HL-60 (cell line): ENCODE measurements around the gene SLC22A7.

Experiments
- DNase-seq, 2 experiments: peaks; one replicate each; pipeline ENCODE4 v3.0.0-alpha.2; 2010 to 2020; ENCODE audit warnings: low read depth in 1 of 2, low spot score in 1 of 2
- H3K27ac ChIP-seq: fragments of 250-450 bp; sonication (Bioruptor Pico); replicated peaks from 2 replicates; pipeline ENCODE4 v1.5.1; 2020; ENCODE audit warnings: mild to moderate bottlenecking, moderate library complexity
- H3K27me3 ChIP-seq: fragments of 250-450 bp; sonication (Bioruptor Pico); 2 replicates; pipeline ENCODE4 v1.5.1; 2021; ENCODE audit warnings: mild to moderate bottlenecking, moderate library complexity; ENCODE audit not compliant: insufficient read depth, poor library complexity, severe bottlenecking
- H3K4me3 ChIP-seq: replicated peaks from 2 replicates; pipeline ENCODE4 v1.5.1; 2011; ENCODE audit warnings: mild to moderate bottlenecking, control low read depth, low read length; ENCODE audit not compliant: insufficient read depth
- GABPA ChIP-seq: IDR thresholded peaks from 2 replicates; pipeline ENCODE4 v1.6.1; 2012; ENCODE audit warnings: low read depth
- POLR2AphosphoS5 ChIP-seq: IDR thresholded peaks from 2 replicates; pipeline ENCODE4 v1.6.1; 2012; ENCODE audit warnings: low read depth
- SPI1 ChIP-seq: IDR thresholded peaks from 2 replicates; pipeline ENCODE4 v1.6.1; 2012; ENCODE audit warnings: low read depth, mild to moderate bottlenecking, borderline replicate concordance
- TF ChIP-seq, protein P1 (sequence below): IDR thresholded peaks from 2 replicates; pipeline ENCODE4 v1.6.1; 2012; ENCODE audit warnings: low read depth; ENCODE audit not compliant: insufficient replicate concordance
- TF ChIP-seq, protein P2 (sequence below): IDR thresholded peaks from one replicate; pipeline ENCODE4 v1.5.1; 2011; ENCODE audit warnings: low read length, control low read depth, inconsistent platforms; ENCODE audit not compliant: insufficient read depth

Gene SLC22A7

DNA sequence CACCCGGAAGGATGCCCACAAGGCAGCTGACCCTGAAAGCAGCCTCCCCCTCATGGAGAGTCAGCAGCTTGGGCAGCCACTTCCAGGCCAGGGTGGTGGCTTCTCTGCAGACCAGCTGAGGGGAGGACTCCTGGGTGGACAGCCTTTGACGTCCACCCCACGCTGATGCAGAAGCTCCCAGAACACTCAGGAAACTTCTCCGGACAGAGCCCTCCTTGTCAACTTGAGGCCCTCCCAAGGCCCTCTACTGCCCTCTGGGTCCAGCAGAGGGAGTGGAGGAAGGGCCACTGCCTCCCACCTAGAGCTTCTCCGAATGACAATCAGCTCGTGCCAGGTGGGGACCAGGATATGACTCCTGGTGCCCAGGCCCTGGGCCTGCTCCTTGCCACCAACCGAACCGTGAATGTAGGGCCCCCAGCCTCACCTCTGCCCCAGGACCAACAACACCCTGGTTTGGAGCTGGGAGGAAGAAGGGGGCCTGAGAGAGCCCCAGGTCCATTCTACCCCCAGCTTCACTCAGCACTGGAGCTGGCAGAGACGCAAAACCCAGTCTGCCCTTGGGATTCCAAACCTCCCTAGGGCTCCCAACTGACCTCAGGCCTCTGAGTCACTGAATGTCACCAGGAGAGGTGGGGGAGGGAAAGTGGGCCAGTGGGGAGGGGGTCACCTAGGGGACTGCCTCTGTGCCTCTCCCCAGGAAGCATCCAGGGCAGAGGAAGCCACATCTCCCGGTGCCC, 10.9 kb upstream of the SLC22A7 start:
- no peak for TF ChIP-seq SPI1
- TF ChIP-seq, protein P1, sequence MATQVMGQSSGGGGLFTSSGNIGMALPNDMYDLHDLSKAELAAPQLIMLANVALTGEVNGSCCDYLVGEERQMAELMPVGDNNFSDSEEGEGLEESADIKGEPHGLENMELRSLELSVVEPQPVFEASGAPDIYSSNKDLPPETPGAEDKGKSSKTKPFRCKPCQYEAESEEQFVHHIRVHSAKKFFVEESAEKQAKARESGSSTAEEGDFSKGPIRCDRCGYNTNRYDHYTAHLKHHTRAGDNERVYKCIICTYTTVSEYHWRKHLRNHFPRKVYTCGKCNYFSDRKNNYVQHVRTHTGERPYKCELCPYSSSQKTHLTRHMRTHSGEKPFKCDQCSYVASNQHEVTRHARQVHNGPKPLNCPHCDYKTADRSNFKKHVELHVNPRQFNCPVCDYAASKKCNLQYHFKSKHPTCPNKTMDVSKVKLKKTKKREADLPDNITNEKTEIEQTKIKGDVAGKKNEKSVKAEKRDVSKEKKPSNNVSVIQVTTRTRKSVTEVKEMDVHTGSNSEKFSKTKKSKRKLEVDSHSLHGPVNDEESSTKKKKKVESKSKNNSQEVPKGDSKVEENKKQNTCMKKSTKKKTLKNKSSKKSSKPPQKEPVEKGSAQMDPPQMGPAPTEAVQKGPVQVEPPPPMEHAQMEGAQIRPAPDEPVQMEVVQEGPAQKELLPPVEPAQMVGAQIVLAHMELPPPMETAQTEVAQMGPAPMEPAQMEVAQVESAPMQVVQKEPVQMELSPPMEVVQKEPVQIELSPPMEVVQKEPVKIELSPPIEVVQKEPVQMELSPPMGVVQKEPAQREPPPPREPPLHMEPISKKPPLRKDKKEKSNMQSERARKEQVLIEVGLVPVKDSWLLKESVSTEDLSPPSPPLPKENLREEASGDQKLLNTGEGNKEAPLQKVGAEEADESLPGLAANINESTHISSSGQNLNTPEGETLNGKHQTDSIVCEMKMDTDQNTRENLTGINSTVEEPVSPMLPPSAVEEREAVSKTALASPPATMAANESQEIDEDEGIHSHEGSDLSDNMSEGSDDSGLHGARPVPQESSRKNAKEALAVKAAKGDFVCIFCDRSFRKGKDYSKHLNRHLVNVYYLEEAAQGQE, result no peak
- peaks cover 28% of the 10 kb centered on the region for H3K27me3 ChIP-seq
- H3K27ac ChIP-seq, result no peak overlapping the region
- no peak overlapping the region for H3K4me3 ChIP-seq
- DNase-seq, result no peak

DNA sequence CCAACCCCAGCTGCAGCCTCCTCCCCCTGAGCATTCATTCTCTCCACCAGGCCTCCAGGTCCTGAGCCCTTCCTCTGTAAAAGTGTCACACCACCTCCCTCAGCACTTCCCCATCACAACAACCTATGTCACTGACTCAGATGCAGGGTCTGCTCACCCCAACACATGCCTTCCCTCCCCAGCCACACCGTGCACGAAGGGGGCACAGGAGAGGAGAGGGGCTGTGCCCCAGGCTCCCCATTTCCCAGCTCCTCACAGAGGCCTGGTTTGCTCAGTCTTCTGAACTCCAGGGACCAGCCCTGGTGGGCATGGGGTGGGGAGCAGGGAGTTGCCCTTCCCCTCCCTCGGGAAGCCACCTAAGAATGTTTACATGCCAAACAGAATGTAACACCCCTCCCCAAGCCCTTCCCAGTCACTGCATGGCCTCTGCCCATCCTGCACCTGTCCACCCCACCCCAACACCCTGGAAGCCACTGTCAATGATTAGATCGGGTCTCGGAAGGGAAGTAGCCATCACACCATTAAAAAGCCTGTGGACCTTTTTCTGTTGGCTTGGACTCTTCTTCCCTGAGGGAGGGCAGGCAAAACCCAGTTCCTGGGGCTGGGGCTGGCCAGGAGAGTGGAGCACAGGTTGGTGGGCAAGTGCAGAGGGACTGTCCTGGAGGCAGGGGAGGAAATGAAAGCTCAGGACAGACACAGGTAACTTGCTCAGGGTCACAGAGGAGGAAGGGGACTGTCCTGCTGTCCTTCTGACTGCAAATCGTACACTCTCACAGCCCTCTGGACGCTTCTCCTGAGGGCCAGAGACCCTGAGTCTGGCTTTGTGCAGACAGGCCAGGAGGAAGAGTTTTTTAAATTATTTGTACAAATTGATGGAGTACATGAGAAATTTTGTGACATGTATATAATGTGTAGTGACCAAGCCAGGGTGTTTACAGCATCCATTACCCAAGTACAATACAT, 10.1 kb upstream of the SLC22A7 start:
- TF ChIP-seq POLR2AphosphoS5 (no peak), SPI1 (no peak), GABPA (no peak)
- TF ChIP-seq, protein P2, sequence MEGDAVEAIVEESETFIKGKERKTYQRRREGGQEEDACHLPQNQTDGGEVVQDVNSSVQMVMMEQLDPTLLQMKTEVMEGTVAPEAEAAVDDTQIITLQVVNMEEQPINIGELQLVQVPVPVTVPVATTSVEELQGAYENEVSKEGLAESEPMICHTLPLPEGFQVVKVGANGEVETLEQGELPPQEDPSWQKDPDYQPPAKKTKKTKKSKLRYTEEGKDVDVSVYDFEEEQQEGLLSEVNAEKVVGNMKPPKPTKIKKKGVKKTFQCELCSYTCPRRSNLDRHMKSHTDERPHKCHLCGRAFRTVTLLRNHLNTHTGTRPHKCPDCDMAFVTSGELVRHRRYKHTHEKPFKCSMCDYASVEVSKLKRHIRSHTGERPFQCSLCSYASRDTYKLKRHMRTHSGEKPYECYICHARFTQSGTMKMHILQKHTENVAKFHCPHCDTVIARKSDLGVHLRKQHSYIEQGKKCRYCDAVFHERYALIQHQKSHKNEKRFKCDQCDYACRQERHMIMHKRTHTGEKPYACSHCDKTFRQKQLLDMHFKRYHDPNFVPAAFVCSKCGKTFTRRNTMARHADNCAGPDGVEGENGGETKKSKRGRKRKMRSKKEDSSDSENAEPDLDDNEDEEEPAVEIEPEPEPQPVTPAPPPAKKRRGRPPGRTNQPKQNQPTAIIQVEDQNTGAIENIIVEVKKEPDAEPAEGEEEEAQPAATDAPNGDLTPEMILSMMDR, result no peak
- TF ChIP-seq, protein P1, result no peak
- Histone ChIP-seq H3K27ac (no peak overlapping the region), H3K27me3 (peaks cover 25% of the 10 kb centered on the region), H3K4me3 (no peak overlapping the region)
- DNase-seq, result no peak

DNA sequence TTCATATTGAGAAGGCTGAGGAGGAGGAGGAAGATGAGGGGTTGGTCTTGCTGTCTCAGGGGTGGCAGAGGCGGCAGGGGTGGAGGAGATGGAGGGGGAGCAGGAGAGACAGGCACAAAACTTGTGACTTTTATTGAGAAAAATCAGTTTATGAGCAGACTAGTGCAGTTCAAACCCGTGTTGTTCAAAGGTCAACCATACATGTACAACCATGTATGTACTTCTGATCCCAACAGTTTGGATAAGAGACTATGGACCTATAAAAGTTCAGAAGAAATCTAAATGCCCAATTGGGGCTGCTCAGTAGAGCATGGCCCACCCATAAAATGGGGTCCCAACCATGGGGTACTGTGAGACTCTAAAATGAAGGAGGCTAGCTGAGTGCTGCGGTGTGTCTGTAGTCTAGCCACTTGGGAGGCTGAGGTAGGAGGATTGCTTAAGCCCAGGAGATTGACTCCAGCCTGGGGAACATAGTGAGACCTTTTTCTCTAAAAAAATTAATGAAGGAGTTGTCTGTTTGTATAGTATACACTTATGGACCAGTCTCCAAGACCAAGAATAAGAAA, 7.6 kb upstream of the SLC22A7 start:
- H3K4me3 ChIP-seq, result no peak overlapping the region
- DNase-seq, result no peak
- peaks cover 13% of the 10 kb centered on the region for H3K27me3 ChIP-seq
- no peak overlapping the region for H3K27ac ChIP-seq
- TF ChIP-seq SPI1 (no peak), POLR2AphosphoS5 (no peak), GABPA (no peak)
- TF ChIP-seq, protein P2, result no peak
- TF ChIP-seq, protein P1, result no peak
